OCI-LY3 (cell line): Measurements from ENCODE around the gene PDLIM5.

Experiments used
- CTCF ChIP-seq: fragments of 200-600, 300-600 bp; sonication (generic); IDR thresholded peaks from 2 replicates; pipeline ENCODE4 v1.5.1; 2014; ENCODE audit warnings: antibody characterized with exemption, low read length, low read depth
- EZH2phosphoT487 ChIP-seq: fragments of 200-600 bp; shearing (Covaris generic); IDR thresholded peaks from 2 replicates; pipeline ENCODE4 v1.6.1; 2018; ENCODE audit warnings: antibody characterized with exemption, mixed run types, low read depth

- TF ChIP-seq CTCF: no peak
- no peak for TF ChIP-seq EZH2phosphoT487
Measured at GRCh38 chr4:94477227-94477626, 25.5 kb downstream of the PDLIM5 start.
